GM10266 (cell line): ENCODE results near the gene USP40.

Experiments
- DNase-seq: peaks from one replicate; pipeline ENCODE4 v3.0.0; 2012; ENCODE audit errors: extremely low spot score
- CTCF ChIP-seq: IDR thresholded peaks from 2 replicates; pipeline ENCODE4 v1.5.1; 2012; ENCODE audit warnings: mild to moderate bottlenecking, low read depth; ENCODE audit not compliant: control insufficient read depth, insufficient read depth; ENCODE audit errors: missing control alignments

USP40 gene

DNA sequence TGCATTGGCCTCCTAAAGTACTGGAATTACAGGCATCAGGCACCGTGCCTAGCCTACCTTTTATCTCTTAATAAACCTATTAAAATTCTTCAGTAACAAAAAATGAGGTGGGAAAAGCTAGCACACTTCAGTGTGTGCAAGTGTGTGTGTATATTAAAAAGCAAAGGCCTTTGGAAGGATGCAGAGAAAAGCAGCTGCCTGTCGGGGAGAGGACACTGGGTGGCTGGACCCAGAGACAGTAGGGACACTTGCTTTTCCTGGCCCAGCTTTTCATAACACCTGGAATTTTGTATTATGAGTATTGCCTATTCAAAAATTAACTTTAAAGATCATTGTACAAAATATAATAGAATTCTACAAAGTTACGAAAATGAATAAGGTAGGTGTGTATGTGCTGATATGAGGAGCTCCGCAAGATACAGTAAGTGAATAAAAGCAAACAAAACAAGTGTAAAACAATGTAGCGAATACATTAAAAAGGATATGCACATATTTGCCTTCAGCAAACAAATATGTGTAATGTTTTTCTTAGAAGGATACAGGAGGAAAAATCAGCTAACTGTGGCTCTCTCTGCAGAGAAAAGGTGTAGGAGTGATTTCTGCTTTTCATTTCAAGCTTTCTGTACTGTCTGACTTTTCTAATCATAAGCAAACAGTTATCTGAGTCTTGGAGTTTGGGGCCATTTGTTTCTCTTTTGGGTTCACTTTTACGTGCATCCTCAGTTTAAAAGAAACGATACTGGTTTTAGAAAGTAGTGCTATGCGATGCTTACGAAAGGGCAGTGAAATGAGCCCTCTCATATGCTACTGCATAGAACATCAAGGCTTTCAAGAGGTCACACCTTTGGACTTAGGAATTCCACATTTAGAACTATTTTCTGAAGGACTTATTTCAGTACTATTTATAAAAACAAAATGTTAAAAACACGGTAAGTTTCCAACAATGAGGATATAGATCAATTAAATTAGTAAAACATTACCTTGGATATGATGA, 70.8 kb downstream of the USP40 start:
- DNase-seq: no peak
- no peak for TF ChIP-seq CTCF

GRCh38 chr2:233492751-233493150, 73.8 kb downstream of the USP40 start:
- DNase-seq: no peak
- TF ChIP-seq CTCF: no peak

DNA sequence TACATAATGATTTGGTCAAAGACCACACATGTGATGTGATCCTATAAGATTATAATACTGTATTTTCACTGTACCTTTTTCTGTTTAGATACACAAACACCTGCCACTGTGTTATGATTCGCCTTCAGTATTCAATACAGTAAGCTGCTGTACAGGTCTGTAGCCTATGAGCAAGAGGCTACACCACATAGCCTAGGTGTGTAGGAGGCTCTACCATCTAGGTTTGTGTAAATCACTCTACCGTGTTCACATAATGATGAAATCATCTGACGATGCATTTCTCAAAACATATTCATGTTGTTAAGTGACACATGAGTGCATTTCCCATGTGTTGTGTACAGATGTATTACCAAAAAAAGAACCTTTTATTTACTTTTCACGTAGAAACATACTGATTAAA, 74.5 kb downstream of the USP40 start:
- DNase-seq: no peak
- TF ChIP-seq CTCF: no peak

GRCh38 chr2:233491326-233491725, 75.3 kb downstream of the USP40 start:
- no peak for DNase-seq
- no peak for TF ChIP-seq CTCF

- DNase-seq: no peak
- TF ChIP-seq CTCF: no peak
Measured at GRCh38 chr2:233490831-233491230, 75.8 kb downstream of the USP40 start.

GRCh38 chr2:233489666-233490065, 76.9 kb downstream of the USP40 start:
- DNase-seq: no peak
- TF ChIP-seq CTCF: no peak

DNA sequence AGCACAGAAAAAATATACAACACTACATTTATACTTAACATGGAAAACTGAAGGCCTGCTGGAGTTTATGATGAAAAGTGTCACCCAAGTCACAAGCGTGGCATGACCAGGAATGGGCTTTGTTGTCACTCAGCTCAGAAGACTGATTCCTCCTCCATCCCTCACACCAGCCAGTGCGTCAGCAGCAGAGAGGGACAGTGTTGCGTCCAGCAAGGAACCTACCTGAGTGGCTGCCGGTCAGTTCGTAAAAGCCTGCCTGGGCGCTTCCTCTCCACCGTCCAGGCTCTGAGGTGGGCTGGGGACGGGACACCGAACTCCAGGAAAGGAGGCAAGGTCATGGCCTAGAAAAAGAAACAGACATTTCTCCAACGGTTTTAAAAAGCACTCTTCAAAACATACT, 77.4 kb downstream of the USP40 start:
- DNase-seq: no peak
- TF ChIP-seq CTCF: no peak
